Smooth muscle cell (in vitro differentiated cells): Measurements from ENCODE around the gene ZNF726. TPM values are rescaled to one million over a fixed set of nuclear protein-coding genes. Genes with fewer than 3 reads are reported as not detected.
"Not testable (repeated sequence)": the region's sequence is repeated elsewhere in the genome, so short reads cannot be mapped to it uniquely, and the experiment has no call there.

ENCODE experiments used
- DNase-seq: peaks from one replicate; lab custom pipeline; 2025; ENCODE audit not compliant: unreplicated experiment; lab: John Stamatoyannopoulos, UW
- H2AFZ ChIP-seq: fragments of 200-600 bp; sonication (generic); 2 replicates; pipeline ENCODE4 v1.6.0; 2016; ENCODE audit warnings: antibody characterized with exemption, low read depth, mild to moderate bottlenecking
- H3F3A ChIP-seq: fragments of 200-600 bp; sonication (generic); 2 replicates; pipeline ENCODE4 v1.6.0; 2017; ENCODE audit warnings: antibody characterized with exemption, low read depth
- H3K27ac ChIP-seq: fragments of 200-600 bp; sonication (generic); 2 replicates; pipeline ENCODE4 v1.5.1; 2016; ENCODE audit warnings: low read depth, mild to moderate bottlenecking
- H3K27me3 ChIP-seq: fragments of 200-600 bp; sonication (generic); 2 replicates; pipeline ENCODE4 v1.6.1; 2016; ENCODE audit warnings: low read depth, mild to moderate bottlenecking
- H3K36me3 ChIP-seq: fragments of 200-600 bp; sonication (generic); 2 replicates; pipeline ENCODE4 v1.5.1; 2016; ENCODE audit warnings: low read depth
- H3K4me1 ChIP-seq: fragments of 200-600 bp; sonication (generic); 2 replicates; pipeline ENCODE4 v1.5.1; 2016; ENCODE audit warnings: low read depth
- H3K4me2 ChIP-seq: fragments of 200-600 bp; sonication (generic); 2 replicates; pipeline ENCODE4 v1.6.0; 2016; ENCODE audit warnings: mild to moderate bottlenecking
- H3K4me3 ChIP-seq: fragments of 200-600 bp; sonication (generic); 2 replicates; pipeline ENCODE4 v1.5.1; 2016; ENCODE audit warnings: mild to moderate bottlenecking
- H3K79me2 ChIP-seq: fragments of 200-600 bp; sonication (generic); 2 replicates; pipeline ENCODE4 v1.6.0; 2016; ENCODE audit warnings: low read depth, mild to moderate bottlenecking
- H3K9ac ChIP-seq: fragments of 200-600 bp; sonication (generic); 2 replicates; pipeline ENCODE4 v1.6.0; 2016; ENCODE audit warnings: low read depth
- H3K9me3 ChIP-seq: fragments of 200-600 bp; sonication (generic); replicated peaks from 2 replicates; pipeline ENCODE4 v1.5.1; 2016; ENCODE audit warnings: low read depth
- H4K20me1 ChIP-seq: fragments of 200-600 bp; sonication (generic); 2 replicates; pipeline ENCODE4 v1.6.0; 2016; ENCODE audit warnings: low read depth
- WGBS: methylation state at CpG from one replicate; pipeline ENCODE4 v1.1.7; 2016; ENCODE audit warnings: low lambda C conversion rate; 5-methylcytosine and 5-hydroxymethylcytosine counted together
- polyA plus RNA-seq: library from polyadenylated mRNA; unstranded; fragments of >200 nt; fragmentation: Nextera tagmentation; extraction: Ambion mirVana; gene quantifications from 2 replicates; pipeline ENCODE4 v1.2.1, GENCODE V29; 2016
- total RNA-seq: library from RNA; depleted of rRNA; stranded (reverse); fragments of >200 nt; gene quantifications from 2 replicates; pipeline ENCODE4 v1.2.3, GENCODE V29; 2014
- TF ChIP-seq, protein P1 (sequence below): fragments of 200-600 bp; sonication (generic); IDR thresholded peaks from 2 replicates; pipeline ENCODE4 v1.5.1; 2017; ENCODE audit warnings: borderline replicate concordance, mild to moderate bottlenecking, antibody characterized with exemption; ENCODE audit not compliant: insufficient read depth, poor library complexity, severe bottlenecking

ZNF726 gene
- total and polyA plus RNA-seq, 2 experiments from 2014 or later, result not detected

DNA sequence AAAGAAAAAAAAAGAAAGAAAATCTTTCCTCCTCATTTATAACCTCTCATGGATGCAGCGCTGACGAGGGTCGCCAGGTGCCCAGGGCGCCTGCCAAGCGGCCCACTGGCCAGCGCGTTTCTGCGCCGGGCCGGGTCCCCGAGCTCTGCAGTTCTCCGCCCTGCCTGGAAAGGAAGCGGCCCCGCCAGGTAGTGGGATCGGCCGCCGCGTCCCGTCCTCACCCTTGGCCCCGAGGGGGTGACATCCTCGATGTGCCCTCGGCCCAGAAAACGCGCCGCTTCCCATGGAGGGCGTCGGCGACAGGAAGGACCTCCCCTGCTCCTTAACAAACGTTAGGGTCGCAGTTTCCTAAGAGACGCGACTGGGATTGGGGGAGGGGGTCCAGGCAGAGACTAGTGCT is 56.9 kb downstream of the ZNF726 start:
- WGBS, result 93% methylated on average over 32 of the region's 32 CpGs
- no peaks in the 10 kb centered on the region for H4K20me1 ChIP-seq
- H2AFZ ChIP-seq, result no peak overlapping the region
- H3F3A ChIP-seq, result no peaks in the 10 kb centered on the region
- H3K4me3 ChIP-seq, result no peak overlapping the region
- no peaks in the 10 kb centered on the region for H3K79me2 ChIP-seq
- no peak overlapping the region for H3K4me2 ChIP-seq
- TF ChIP-seq, protein P1, sequence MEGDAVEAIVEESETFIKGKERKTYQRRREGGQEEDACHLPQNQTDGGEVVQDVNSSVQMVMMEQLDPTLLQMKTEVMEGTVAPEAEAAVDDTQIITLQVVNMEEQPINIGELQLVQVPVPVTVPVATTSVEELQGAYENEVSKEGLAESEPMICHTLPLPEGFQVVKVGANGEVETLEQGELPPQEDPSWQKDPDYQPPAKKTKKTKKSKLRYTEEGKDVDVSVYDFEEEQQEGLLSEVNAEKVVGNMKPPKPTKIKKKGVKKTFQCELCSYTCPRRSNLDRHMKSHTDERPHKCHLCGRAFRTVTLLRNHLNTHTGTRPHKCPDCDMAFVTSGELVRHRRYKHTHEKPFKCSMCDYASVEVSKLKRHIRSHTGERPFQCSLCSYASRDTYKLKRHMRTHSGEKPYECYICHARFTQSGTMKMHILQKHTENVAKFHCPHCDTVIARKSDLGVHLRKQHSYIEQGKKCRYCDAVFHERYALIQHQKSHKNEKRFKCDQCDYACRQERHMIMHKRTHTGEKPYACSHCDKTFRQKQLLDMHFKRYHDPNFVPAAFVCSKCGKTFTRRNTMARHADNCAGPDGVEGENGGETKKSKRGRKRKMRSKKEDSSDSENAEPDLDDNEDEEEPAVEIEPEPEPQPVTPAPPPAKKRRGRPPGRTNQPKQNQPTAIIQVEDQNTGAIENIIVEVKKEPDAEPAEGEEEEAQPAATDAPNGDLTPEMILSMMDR, result no peak
- no peaks in the 10 kb centered on the region for H3K36me3 ChIP-seq
- no peaks in the 10 kb centered on the region for H3K27me3 ChIP-seq
- no peak overlapping the region for H3K27ac ChIP-seq
- DNase-seq, result no peak
- H3K9me3 ChIP-seq, result peaks cover 4% of the 10 kb centered on the region
- no peaks in the 10 kb centered on the region for H3K4me1 ChIP-seq
- no peak overlapping the region for H3K9ac ChIP-seq

DNA sequence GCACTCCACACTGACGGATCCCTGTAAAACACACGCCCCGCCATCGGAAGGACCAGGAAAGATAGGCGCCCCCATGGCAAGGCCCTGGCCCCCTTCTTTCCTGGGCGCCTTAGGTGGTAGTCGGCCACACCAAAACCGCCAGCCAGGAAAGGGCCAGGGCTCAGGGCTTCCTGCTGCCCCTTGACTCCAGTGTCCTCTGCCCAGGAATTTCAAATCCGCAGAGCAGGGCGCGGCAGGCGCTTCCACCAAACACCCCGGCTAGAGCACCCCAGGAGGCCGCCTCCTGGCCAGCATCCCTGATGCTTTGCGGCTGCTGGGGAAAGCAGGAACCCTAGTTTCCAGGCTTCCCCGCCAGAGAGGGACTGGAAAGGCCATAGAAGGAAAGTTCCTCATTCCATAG is 57.5 kb downstream of the ZNF726 start:
- Histone ChIP-seq H3F3A (no peaks in the 10 kb centered on the region), H3K4me3 (no peak overlapping the region), H4K20me1 (no peaks in the 10 kb centered on the region), H3K27me3 (no peaks in the 10 kb centered on the region), H2AFZ (no peak overlapping the region), H3K36me3 (no peaks in the 10 kb centered on the region), H3K4me1 (no peaks in the 10 kb centered on the region), H3K9me3 (peaks cover 4% of the 10 kb centered on the region), H3K27ac (no peak overlapping the region), H3K79me2 (no peaks in the 10 kb centered on the region), H3K9ac (no peak overlapping the region), H3K4me2 (no peak overlapping the region)
- DNase-seq, result no peak
- TF ChIP-seq, protein P1, result no peak
- 95% methylated on average over 16 of the region's 16 CpGs for WGBS

DNA sequence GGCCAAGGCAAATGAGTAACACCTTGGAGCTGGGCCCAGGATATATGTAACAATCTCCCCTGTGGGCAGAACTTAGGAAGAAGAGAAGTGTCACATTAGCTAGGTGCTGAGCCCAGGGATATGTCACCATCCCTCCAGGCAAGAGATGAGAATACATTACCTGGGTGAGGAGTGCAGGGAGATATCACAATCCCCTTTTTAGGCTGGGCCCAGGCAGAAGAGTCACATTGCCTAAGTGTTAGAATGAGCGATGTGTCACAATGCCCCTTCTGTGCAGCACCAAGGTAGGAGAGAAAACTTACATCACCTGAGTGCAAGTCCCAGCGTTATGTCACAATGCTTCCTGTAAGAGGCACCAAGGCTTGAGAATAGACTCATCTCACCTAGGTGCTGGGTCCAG is 60.3 kb downstream of the ZNF726 start:
- Histone ChIP-seq H3K4me3 (no peak overlapping the region), H3K79me2 (no peaks in the 10 kb centered on the region), H3K4me2 (no peak overlapping the region), H2AFZ (no peak overlapping the region), H3K4me1 (no peaks in the 10 kb centered on the region), H4K20me1 (no peaks in the 10 kb centered on the region), H3K27me3 (no peaks in the 10 kb centered on the region), H3K36me3 (no peaks in the 10 kb centered on the region), H3F3A (no peaks in the 10 kb centered on the region), H3K9me3 (peaks cover 4% of the 10 kb centered on the region), H3K27ac (no peak overlapping the region), H3K9ac (no peak overlapping the region)
- DNase-seq, result no peak
- TF ChIP-seq, protein P1, result no peak
- 74% methylated on average over 2 of the region's 2 CpGs for WGBS

DNA sequence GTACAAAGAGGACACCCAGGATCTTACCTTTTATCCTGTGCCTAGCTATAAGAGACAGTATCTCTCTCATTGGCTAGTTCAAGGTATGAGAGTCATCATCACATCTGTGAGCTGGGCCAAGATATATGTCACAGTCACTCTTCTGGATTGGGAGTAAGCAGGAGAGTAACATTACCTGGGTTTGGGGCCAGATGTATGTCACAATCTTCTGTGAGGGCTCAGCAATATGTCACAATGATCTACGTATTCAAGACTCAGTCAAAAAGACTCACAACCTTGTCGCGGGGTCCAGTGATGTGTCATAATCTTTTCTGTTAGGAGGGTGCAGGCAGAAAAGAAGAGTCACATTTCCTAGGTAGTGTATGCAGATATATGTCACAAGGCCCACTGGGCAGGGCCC is 61.9 kb downstream of the ZNF726 start:
- H4K20me1 ChIP-seq, H2AFZ ChIP-seq, H3K79me2 ChIP-seq, H3K36me3 ChIP-seq, H3K4me1 ChIP-seq, H3F3A ChIP-seq, H3K9me3 ChIP-seq, H3K27me3 ChIP-seq, H3K4me2 ChIP-seq, H3K9ac ChIP-seq, DNase-seq, H3K4me3 ChIP-seq, H3K27ac ChIP-seq: not testable (repeated sequence)
- 88% methylated on average over 3 of the region's 3 CpGs for WGBS

DNA sequence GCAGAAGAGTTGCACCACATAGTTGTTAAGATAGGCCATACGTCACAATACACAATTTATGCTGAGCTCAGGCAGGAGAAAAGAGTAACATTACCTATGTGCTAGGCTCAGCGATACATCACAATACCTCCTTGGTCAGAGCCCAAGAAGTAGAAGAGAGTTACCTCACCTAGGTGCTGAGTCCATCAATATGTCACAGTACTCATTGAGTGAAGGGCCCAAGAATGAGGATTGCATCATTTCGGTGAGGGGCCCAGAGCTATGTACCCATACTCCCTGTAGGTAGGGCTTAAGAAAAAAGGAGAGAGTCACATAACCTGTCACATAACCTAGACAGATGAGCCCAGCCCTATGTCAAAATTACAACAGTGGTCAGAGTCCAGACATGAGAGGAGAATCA is 62.6 kb downstream of the ZNF726 start:
- not testable (repeated sequence) for H3K9me3 ChIP-seq, H3F3A ChIP-seq, H4K20me1 ChIP-seq, H3K27ac ChIP-seq, DNase-seq, H3K4me3 ChIP-seq, H3K79me2 ChIP-seq, H3K36me3 ChIP-seq, H3K27me3 ChIP-seq, H2AFZ ChIP-seq, H3K4me2 ChIP-seq, H3K9ac ChIP-seq, H3K4me1 ChIP-seq
- WGBS, result 77% methylated on average over 3 of the region's 3 CpGs
